H1 (cell line): ENCODE measurements around the gene HLX. TPM values are rescaled to one million over a fixed set of nuclear protein-coding genes. Genes with fewer than 3 reads are reported as not detected.

Experiments
- CTCF ChIA-PET: fragments of 300-600 bp; sonication (Branson Sonifier 250); formaldehyde crosslinking; loops from one replicate; lab custom pipeline; 2021; ENCODE audit not compliant: partially characterized antibody; lab: Charles Lee
- POLR2A ChIA-PET: fragments of 300-600 bp; sonication (Branson Sonifier 250); formaldehyde crosslinking; loops from one replicate; lab custom pipeline; 2021; ENCODE audit warnings: inconsistent platforms; ENCODE audit not compliant: partially characterized antibody; lab: Charles Lee
- DNase-seq, 2 experiments: peaks; one replicate each; pipeline versions ENCODE4 v3.0.0 to v3.0.0-alpha.2; 2010 to 2022; ENCODE audit warnings: low spot score in 2 of 2, low read depth in 1 of 2, mixed read lengths in 1 of 2
- FAIRE-seq: peaks from 2 replicates; lab custom pipeline; 2011; peaks lifted over from hg19 to GRCh38; lab: Jason Lieb, UNC
- H2AFZ ChIP-seq: 2 replicates; pipeline ENCODE4 v1.8.1; 2012; ENCODE audit warnings: low read length, inconsistent platforms
- H2AK5ac ChIP-seq: 2 replicates; pipeline ENCODE4 v1.6.1; 2013; ENCODE audit warnings: low read depth, low read length
- H2BK120ac ChIP-seq: replicated peaks from 2 replicates; pipeline ENCODE3; 2013; ENCODE audit warnings: low read depth, low read length, inconsistent platforms
- H2BK12ac ChIP-seq: 2 replicates; pipeline ENCODE4 v1.6.1; 2013; ENCODE audit warnings: low read depth, low read length
- H2BK15ac ChIP-seq: 2 replicates; pipeline ENCODE4 v1.6.1; 2013; ENCODE audit warnings: low read length
- H2BK20ac ChIP-seq: 2 replicates; pipeline ENCODE4 v1.6.1; 2013; ENCODE audit warnings: low read length
- H2BK5ac ChIP-seq: 2 replicates; pipeline ENCODE4 v1.6.1; 2013; ENCODE audit warnings: low read depth, low read length
- H3K14ac ChIP-seq: 2 replicates; pipeline ENCODE4 v1.6.1; 2013; ENCODE audit warnings: inconsistent platforms; ENCODE audit not compliant: insufficient read length
- H3K18ac ChIP-seq: 2 replicates; pipeline ENCODE4 v1.6.1; 2013; ENCODE audit warnings: low read length; ENCODE audit errors: extremely low read depth
- H3K23ac ChIP-seq: 2 replicates; pipeline ENCODE4 v1.6.1; 2013; ENCODE audit warnings: inconsistent platforms; ENCODE audit not compliant: insufficient read length
- H3K23me2 ChIP-seq: 2 replicates; pipeline ENCODE4 v1.6.1; 2013; ENCODE audit warnings: low read depth, low read length
- H3K27ac ChIP-seq: 2 replicates; pipeline ENCODE4 v1.6.1; 2011; ENCODE audit warnings: low read depth, low read length, inconsistent platforms
- H3K27me3 ChIP-seq, 4 experiments: replicated peaks in 1 of 4; 1 replicate in 1 of 4; 2 replicates in 3 of 4; pipeline versions ENCODE4 v1.6.1 to v1.8.1; 2011 to 2013; ENCODE audit warnings: low read length in 3 of 4, mild to moderate bottlenecking in 3 of 4, inconsistent platforms in 2 of 4, mixed read lengths in 2 of 4, moderate library complexity in 1 of 4; ENCODE audit not compliant: control insufficient read depth in 3 of 4, insufficient read depth in 3 of 4; ENCODE audit errors: extremely low read depth in 1 of 4
- H3K36me3 ChIP-seq, 4 experiments: 2 replicates each; pipeline versions ENCODE4 v1.6.1 to v1.8.1; 2011 to 2013; ENCODE audit warnings: mild to moderate bottlenecking in 4 of 4, low read length in 3 of 4, moderate library complexity in 2 of 4, control low read depth in 1 of 4, inconsistent platforms in 1 of 4; ENCODE audit not compliant: insufficient read depth in 4 of 4, control insufficient read depth in 2 of 4
- H3K4ac ChIP-seq: replicated peaks from 2 replicates; pipeline ENCODE3; 2013; ENCODE audit warnings: low read length, low read depth, mixed read lengths, inconsistent platforms; ENCODE audit not compliant: insufficient read length
- H3K4me1 ChIP-seq, 4 experiments: replicated peaks in 1 of 4; 1 replicate in 1 of 4; 2 replicates in 3 of 4; pipeline versions ENCODE4 v1.6.1 to v1.8.1; 2011 to 2013; ENCODE audit warnings: low read length in 3 of 4, inconsistent platforms in 2 of 4, mixed read lengths in 1 of 4; ENCODE audit not compliant: insufficient read depth in 4 of 4, control insufficient read depth in 3 of 4
- H3K4me2 ChIP-seq, 2 experiments: 2 replicates each; pipeline versions ENCODE4 v1.6.1 to v1.8.1; 2011 to 2013; ENCODE audit warnings: low read depth in 2 of 2, low read length in 2 of 2, control low read depth in 1 of 2, inconsistent platforms in 1 of 2, mild to moderate bottlenecking in 1 of 2; ENCODE audit not compliant: insufficient read depth in 1 of 2
- H3K4me3 ChIP-seq, 4 experiments: fragments of 200-600, 300-600 bp in 1 of 4; sonication (generic), shearing (Covaris generic), sonication (Bioruptor Twin) in 1 of 4; 2 replicates each; pipeline versions ENCODE4 v1.5.1 to v1.8.1; 2011 to 2016; ENCODE audit warnings: low read length in 4 of 4, low read depth in 3 of 4, control low read depth in 2 of 4, inconsistent platforms in 2 of 4, mild to moderate bottlenecking in 2 of 4, mixed read lengths in 1 of 4, moderate library complexity in 1 of 4; ENCODE audit not compliant: insufficient read depth in 2 of 4; ENCODE audit errors: extremely low read depth in 1 of 4
- H3K56ac ChIP-seq: replicated peaks from 2 replicates; pipeline ENCODE3; 2013; ENCODE audit warnings: low read depth, mild to moderate bottlenecking, mixed read lengths, low read length, inconsistent platforms; ENCODE audit not compliant: insufficient read length
- H3K79me1 ChIP-seq: 2 replicates; pipeline ENCODE4 v1.6.1; 2013; ENCODE audit warnings: low read depth, low read length, control low read depth
- H3K79me2 ChIP-seq, 2 experiments: 2 replicates each; pipeline versions ENCODE4 v1.6.1 to v1.8.1; 2012 to 2013; ENCODE audit warnings: low read length in 2 of 2, mild to moderate bottlenecking in 2 of 2, inconsistent platforms in 1 of 2; ENCODE audit not compliant: insufficient read depth in 2 of 2, control insufficient read depth in 1 of 2
- H3K9ac ChIP-seq, 4 experiments: replicated peaks in 1 of 4; 1 replicate in 1 of 4; 2 replicates in 3 of 4; pipeline versions ENCODE4 v1.6.1 to v1.8.1; 2011 to 2013; ENCODE audit warnings: low read depth in 3 of 4, low read length in 3 of 4, control low read depth in 2 of 4, mild to moderate bottlenecking in 2 of 4, moderate library complexity in 2 of 4, inconsistent platforms in 1 of 4; ENCODE audit errors: extremely low read depth in 1 of 4
- H3K9me3 ChIP-seq, 2 experiments: 2 replicates each; pipeline versions ENCODE4 v1.6.1 to v1.8.1; 2012 to 2013; ENCODE audit warnings: mild to moderate bottlenecking in 2 of 2, moderate library complexity in 2 of 2, control low read depth in 1 of 2, inconsistent platforms in 1 of 2, low read depth in 1 of 2, low read length in 1 of 2, mixed read lengths in 1 of 2; ENCODE audit not compliant: insufficient read depth in 2 of 2
- H4K20me1 ChIP-seq, 2 experiments: replicated peaks in 1 of 2; 2 replicates each; pipeline versions ENCODE3 to v1.8.1; 2011 to 2013; ENCODE audit warnings: inconsistent platforms in 2 of 2, low read length in 2 of 2, mild to moderate bottlenecking in 1 of 2; ENCODE audit not compliant: insufficient read depth in 2 of 2, control insufficient read depth in 1 of 2
- H4K5ac ChIP-seq: 2 replicates; pipeline ENCODE4 v1.6.1; 2013; ENCODE audit warnings: low read length, low read depth, mixed read lengths, inconsistent platforms; ENCODE audit not compliant: insufficient read length
- H4K8ac ChIP-seq: 2 replicates; pipeline ENCODE4 v1.8.0; 2013; ENCODE audit warnings: mild to moderate bottlenecking, moderate library complexity, low read length, inconsistent platforms; ENCODE audit not compliant: insufficient read depth; ENCODE audit errors: extremely low read depth
- H4K91ac ChIP-seq: replicated peaks from 2 replicates; pipeline ENCODE3; 2013; ENCODE audit warnings: low read length, mixed read lengths, inconsistent platforms; ENCODE audit not compliant: insufficient read length
- POLR2A ChIP-seq, 2 experiments: IDR thresholded peaks; 1 replicate in 1 of 2; 2 replicates in 1 of 2; pipeline ENCODE4 v1.6.1; 2011; ENCODE audit warnings: low read depth in 2 of 2, low read length in 2 of 2, mild to moderate bottlenecking in 2 of 2; ENCODE audit errors: control extremely low read depth in 1 of 2
- WGBS, 2 experiments: shearing (Covaris generic) in 1 of 2; methylation state at CpG; one replicate each; pipeline versions ENCODE4 v1.1.6 to v1.1.7; 2013 to 2015; ENCODE audit warnings: low lambda C conversion rate in 2 of 2, mixed read lengths in 2 of 2, inconsistent platforms in 1 of 2, low coverage in 1 of 2, missing lambda C conversion rate in 1 of 2; ENCODE audit not compliant: insufficient replicate concordance in 2 of 2, insufficient coverage in 1 of 2, insufficient read length in 1 of 2; ENCODE audit errors: extremely low coverage in 1 of 2, missing lambda C conversion rate in 1 of 2; 5-methylcytosine and 5-hydroxymethylcytosine counted together
- polyA plus RNA-seq, 7 experiments: library from polyadenylated mRNA; depleted of rRNA in 3 of 7; stranded (reverse) in 5 of 7; unstranded in 2 of 7; fragments of >200 nt in 5 of 7; fragments of 200-250 nt in 2 of 7; gene quantifications; 1 replicate in 5 of 7; 2 replicates in 1 of 7; 4 replicates in 1 of 7; pipeline versions ENCODE4 v1.2.1 to v1.2.3, GENCODE V29; 2011 to 2013; ENCODE audit warnings: missing spikeins in 2 of 7, mixed read lengths in 2 of 7
- total RNA-seq: library from RNA; stranded (reverse); fragmentation: NEBNext Ultra II Directional; extraction: Animal tissue kit (Norgen Biotek cat#: 25700); gene quantifications from 2 replicates; pipeline ENCODE4 v1.2.1, GENCODE V29; 2021

Gene HLX
- total and polyA plus RNA-seq, 2 of the 8 experiments (the other 6 are each of a cell fraction or from before 2014, with no cell fraction given) = 0.11 to 0.30 TPM

- H3K27me3 ChIP-seq = peaks cover 0 to 7% (median 4%) of the 10 kb centered on the region in 4 experiments; a peak in 6 of 7 replicates
- FAIRE-seq = no peak
- H3K23me2 ChIP-seq = no peaks in the 10 kb centered on the region
- TF ChIP-seq POLR2A (IDR thresholded peaks at IDR 0.05; ENCODE audit: control extremely low read depth in 1 of 2, low read depth in 2 of 2, low read length in 2 of 2) = no peak
These were observed 22.6 kb downstream of the HLX start for GRCh38 chr1:220901881-220902280.

More at GRCh38 chr1:220901881-220902280, 22.6 kb downstream of the HLX start:
- H3K36me3 ChIP-seq = no peaks in the 10 kb centered on the region
- H2AFZ ChIP-seq = no peak overlapping the region
- H3K79me1 ChIP-seq = no peaks in the 10 kb centered on the region
- H2AK5ac ChIP-seq = no peak overlapping the region
- H3K9ac ChIP-seq = no peak overlapping the region
- H3K18ac ChIP-seq = no peak overlapping the region
- H2BK20ac ChIP-seq = no peak overlapping the region
- H2BK12ac ChIP-seq = no peak overlapping the region
- no peak overlapping the region for H3K4ac ChIP-seq
- ChIA-PET POLR2A (no interaction called here), CTCF (interaction anchor here (0.7 to 1.2 kb wide), 3 partner anchors 9 to 303 kb away, joined by 3 to 4 read pairs (median 3); no protein-coding TSS in a partner anchor)
- H3K79me2 ChIP-seq = no peaks in the 10 kb centered on the region
- H3K14ac ChIP-seq = no peak overlapping the region
- no peak overlapping the region for H2BK120ac ChIP-seq
- H4K5ac ChIP-seq = no peak overlapping the region
- no peak overlapping the region for H2BK5ac ChIP-seq
- peaks cover 0 to under 1% (median 0%) of the 10 kb centered on the region in 4 experiments; a peak in 1 of 7 replicates for H3K4me1 ChIP-seq
- no peak for DNase-seq
- no peak overlapping the region for H4K8ac ChIP-seq
- WGBS, 2 experiments = 78% methylated on average over 2 of the region's 2 CpGs; no CpG with 5 or more reads in 1 of the 2 experiments
- no peak overlapping the region for H3K23ac ChIP-seq
- H3K56ac ChIP-seq = no peak overlapping the region
- H3K9me3 ChIP-seq = no peaks in the 10 kb centered on the region
- H2BK15ac ChIP-seq = no peak overlapping the region
- no peaks in the 10 kb centered on the region for H4K20me1 ChIP-seq
- H3K4me3 ChIP-seq = no peak overlapping the region
- H4K91ac ChIP-seq = no peak overlapping the region
- no peak overlapping the region for H3K27ac ChIP-seq
- H3K4me2 ChIP-seq = no peak overlapping the region
